DMS114 treated with DMSO at 0.1 percent for 48 hours (cell line): ENCODE results near the gene DVL1.
"Not testable (repeated sequence)": the region's sequence is repeated elsewhere in the genome, so short reads cannot be mapped to it uniquely, and the experiment has no call there.

ENCODE experiments used
- DNase-seq: peaks from one replicate; lab custom pipeline; 2025; ENCODE audit not compliant: unreplicated experiment; lab: John Stamatoyannopoulos, UW

DVL1 gene

DNA sequence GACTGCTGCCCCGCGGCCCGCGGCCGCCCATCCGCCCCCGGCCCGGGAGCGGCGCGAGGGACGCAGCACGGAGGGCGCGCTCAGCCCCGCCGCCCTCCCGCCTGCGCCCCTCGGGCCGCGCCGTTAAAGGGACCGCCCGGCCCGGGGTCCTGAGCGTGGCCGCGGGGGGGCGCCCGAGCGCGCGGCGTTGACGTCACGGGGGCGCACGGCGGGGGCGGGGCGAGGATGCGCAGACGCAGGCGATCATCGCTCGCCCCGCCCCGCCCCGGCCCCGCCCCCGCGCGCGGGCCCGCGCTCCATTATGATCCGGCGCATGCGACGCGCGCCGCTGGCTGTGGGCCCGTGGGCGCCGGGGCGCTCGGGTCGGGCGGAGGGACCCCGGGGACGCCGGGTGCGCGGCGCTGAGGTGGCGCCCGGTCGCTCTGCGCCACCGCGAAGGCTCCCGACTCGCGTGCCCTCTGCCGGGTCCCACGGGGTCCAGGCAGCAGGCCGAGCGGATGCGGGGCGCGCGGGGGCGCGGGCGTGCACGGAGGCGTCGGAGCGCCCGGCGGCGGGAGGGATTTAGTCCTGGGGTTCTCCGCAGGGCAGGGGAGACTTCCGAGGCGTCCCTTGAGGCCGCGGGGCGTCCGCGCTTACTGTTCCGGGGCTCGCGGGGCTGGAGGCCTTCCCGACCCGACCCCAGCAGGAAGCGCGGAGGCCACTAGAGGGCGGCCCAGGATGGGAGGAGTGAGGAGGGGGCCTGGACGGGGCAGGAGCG lies at the start of gene DVL1:
DVL1 (minus strand) TSS at position 163 of the 757 bp plus-strand sequence. CDS start 353 bp downstream, outside the sequence.
- DNase-seq, result no peak

DNA sequence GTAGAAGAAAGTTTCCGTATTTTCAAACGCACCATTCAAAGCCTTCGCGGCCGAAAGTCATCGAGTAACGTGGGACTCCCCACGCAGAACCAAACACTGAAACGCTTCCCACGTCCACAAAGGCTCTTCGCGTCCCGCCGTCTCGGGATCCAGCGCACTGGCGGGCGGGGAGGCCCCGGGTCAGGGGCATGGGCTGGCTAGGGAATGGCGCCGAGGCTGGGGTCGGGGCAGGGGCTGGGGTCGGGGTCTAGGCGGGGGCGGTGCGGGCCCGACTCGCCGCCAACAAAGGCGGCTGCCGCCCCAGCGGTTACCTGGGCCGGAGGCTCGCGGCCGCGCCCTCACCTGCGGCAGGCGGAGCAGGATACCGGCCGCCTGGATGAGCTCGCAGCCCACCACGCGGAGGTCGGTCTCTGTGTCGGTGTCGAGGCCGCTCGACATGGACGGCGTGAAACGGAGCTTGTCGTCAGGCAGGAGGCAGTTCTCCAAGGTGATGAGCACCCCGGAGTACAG lies 49.5 kb upstream of the DVL1 start:
- DNase-seq, result no peak

- no peak for DNase-seq
Measured at GRCh38 chr1:1397839-1398523, 48.8 kb upstream of the DVL1 start.

DNA sequence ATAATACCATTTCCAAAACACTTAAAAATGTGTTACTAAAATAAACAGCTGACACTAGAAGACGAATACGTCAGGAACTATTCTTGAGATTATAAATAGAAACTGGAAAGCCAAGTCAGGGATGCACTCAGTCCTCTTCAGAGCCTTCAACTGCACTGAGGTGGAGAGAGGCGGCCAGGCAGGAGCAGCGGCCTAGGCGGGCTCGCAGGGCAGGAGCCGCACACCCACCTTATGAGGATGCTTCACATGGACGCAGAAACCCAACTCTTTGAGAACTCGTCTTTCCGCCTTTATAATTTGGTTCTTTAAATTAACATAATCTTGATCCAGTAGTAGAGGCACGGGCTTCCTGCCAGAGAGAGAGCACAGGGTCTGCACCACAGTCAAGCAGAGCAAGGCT lies 45.9 kb upstream of the DVL1 start:
- DNase-seq, result no peak

- DNase-seq, result no peak
Measured at GRCh38 chr1:1394116-1394515, 44.9 kb upstream of the DVL1 start.

- DNase-seq, result no peak
Measured at GRCh38 chr1:1393428-1393827, 44.2 kb upstream of the DVL1 start.

DNA sequence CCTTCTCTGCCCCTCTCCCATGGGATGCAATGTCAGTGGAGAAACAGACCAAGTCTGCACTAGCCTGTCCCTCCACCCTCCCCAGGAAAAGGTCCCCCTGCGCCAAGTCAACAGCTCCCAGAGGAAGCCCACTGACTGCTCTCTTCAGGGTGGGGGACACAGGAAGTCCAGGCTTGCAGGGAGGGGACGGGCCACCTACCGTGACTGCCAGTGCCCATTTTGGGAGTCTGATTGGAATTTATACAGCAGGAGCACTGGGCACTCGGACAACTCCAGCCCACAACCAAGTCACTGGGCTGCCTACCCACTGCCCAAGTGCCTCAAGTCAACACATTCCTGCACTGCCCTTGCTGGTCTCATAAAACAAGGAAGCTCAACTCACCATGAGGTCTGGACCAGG lies 43.8 kb upstream of the DVL1 start:
- no peak for DNase-seq

DNA sequence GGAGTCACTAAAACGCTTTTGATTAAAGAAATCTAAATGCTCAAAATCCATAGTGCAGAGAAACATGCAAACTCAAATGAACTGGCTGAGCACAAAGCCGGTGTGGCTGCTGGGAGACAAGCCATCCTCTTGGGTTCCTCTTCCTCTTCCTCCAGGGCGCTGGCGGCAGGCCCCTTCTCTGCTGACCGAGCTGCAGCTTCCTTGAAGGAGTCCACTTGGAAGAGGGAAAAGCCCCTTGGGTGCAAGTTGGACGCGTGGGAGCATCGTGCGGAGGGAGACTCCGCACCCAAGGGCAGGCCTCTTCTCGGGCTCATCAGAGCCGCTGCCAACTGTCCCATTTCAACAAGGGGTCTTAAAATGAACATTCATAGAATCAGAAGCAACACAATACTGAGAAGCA lies 42.0 kb upstream of the DVL1 start:
- DNase-seq, result no peak

DNA sequence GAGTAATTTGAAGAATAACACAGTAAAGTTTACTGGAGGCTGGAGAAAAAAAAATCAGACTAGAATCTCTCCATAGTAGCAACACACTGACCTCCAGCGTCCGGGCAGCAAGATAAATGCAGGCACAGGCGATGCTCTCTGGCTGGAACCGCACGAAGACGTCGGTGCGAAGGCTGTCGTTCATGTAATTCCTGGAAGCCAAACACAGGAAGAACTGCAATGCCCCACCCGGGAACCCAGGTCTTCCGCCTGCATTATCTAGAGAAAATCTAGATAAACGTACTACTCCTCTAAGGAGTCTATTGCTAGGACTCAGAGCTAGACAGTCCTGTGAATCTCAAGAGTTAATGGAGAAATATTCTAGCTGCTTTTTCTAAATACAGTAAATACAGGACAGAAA lies 41.5 kb upstream of the DVL1 start:
- no peak for DNase-seq

GRCh38 chr1:1388078-1388472 lies 38.9 kb upstream of the DVL1 start:
- DNase-seq, result no peak

DNA sequence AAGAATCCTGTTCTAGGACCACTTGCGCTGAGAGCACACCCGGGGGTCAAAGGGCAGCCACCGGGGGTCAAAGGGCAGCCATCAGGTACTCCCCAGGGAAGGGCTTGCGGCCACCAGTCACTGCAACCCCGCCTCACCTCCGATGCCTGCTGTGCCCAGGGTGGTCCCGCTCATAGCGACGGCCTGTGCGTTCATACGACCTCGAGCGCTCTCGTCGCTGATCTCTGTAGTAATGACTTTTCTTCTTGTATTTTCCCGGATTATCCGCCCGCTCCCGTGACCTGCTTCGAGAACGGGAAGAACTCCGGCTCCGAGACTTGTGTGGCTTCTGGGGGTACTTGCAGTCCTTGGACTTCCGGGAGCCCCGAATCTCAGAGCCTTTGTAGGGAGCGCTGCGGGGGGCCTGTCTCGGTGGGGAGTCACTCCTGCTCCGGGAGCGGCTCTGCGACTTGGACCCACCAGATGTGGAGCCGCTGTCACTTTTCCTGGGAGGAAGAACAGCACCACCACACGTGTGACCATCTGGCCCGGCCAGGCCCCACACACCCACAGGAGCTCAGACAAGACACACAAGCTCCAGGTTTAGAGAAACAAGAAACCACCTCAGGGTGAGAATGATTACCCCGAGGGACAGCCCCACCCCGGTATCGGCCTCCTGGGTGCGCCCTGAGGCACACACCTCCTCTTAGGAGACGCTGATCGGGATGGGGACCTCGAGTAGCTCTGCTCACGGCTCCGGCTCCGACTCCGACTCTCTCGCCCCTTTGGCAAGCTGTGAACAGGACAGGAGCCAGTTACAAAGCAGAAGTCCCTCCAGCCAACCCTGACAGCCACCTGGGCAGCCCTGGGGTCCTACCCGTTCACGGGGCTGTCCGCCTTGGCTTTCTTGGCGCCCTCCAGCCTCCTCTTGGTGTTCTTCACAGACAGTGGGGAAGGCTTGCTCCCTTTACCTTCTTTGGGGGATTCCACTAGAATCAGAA lies 38.2 kb upstream of the DVL1 start:
- DNase-seq, result no peak

DNA sequence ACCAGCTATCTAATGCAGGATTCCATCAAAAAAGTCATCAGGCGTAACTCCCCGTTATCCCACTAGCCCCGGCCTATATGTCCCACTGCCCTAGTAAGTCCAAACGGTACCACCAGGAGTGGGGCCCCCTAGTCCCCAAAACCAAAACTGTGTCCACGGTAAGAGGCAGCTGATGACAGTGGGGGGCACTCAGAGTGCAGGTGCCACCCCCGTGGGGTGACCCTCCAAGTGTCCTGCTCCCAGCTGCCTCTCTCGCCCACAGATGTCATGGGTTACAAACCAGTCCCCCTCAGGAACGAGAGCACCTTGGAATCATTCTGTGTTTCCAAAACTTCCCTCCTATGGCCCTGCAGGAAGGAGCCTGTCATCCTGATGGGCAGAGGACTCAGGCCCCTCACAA lies 36.7 kb upstream of the DVL1 start:
- no peak for DNase-seq

DNA sequence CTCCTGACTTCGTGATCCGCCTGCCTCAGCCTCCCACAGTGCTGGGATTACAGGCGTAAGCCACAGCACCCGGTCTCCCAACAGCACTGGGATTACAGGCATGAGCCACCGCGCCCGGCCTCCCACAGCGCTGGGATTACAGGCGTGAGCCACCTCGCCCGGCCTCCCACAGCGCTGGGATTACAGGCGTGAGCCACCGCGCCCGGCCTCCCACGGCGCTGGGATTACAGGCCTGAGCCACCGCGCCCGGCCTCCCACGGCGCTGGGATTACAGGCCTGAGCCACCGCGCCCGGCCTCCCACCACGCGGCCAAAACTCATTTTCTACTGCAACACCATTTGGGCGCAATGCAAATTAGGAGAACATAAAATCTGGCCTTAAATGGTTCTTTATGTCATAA lies 36.1 kb upstream of the DVL1 start:
- DNase-seq, result not testable (repeated sequence)

GRCh38 chr1:1381294-1381693 lies 32.1 kb upstream of the DVL1 start:
- DNase-seq, result no peak

- DNase-seq, result no peak
Measured at GRCh38 chr1:1380860-1381259, 31.6 kb upstream of the DVL1 start.

GRCh38 chr1:1377540-1378205 lies 28.5 kb upstream of the DVL1 start:
- no peak for DNase-seq

- no peak for DNase-seq
Measured at GRCh38 chr1:1376551-1377226, 27.5 kb upstream of the DVL1 start.

DNA sequence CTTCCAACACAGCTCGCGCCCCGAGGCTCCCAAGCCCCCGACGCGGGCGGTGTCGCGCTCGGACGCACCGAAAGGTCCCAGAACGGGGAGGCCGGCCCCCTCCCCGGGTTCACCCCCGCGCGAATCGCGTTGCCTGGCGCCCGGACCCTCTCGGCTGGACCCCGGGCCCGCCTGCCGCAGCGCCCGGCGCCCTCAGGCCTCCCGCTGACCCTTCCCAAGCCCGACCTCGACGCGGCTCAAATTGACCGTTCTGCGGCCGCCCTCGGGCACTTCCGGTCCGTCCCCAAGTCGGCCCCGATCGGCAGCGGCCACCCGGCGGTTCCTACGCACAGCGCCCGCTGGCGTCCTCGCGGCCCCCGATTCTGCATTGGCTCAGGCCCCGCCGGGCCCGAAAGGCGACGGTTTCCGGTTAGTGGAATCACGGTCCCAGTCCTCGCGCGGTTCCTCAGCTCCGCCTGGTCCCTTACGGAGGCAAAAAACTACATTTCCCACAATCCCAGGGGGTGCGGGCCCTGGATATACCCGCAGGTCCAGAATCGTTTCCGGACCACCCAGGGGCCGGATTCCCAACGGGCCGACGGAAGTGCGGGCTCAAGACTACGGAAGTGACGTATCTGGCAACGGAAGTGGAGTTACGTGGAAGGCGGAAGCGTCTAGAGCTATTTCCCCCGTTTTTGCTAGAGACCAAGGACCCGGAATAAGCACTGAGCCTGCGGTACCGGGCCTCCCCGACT lies 25.9 kb upstream of the DVL1 start, which contains the start of gene AURKAIP1:
AURKAIP1 (minus strand) TSS at position 279 of the 734 bp plus-strand sequence. CDS start 451 bp downstream, outside the sequence.
- DNase-seq, result peak; percentile 97

DNA sequence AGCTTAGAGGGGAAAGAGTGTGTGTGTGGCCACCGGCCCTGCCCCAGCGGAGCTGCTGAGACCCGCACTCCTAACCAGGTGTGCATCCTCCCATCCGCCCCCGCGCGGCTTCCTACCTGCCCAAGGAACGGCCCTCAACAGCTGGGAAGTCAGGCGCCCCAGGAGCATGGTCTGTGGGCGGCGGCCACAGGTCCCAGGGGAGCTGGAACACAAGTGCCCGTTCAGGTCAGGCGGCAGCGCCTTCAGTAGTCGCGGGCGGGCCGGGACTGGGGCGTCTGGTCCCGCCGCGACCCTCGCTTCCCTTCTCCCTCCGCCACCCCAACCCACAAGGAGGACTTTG lies 25.3 kb upstream of the DVL1 start:
- DNase-seq, result no peak
